SK-N-MC (cell line): Measurements from ENCODE around the gene B4GALT4.

Source experiments
- EZH2 ChIP-seq: fragments of 200-600 bp; sonication (generic); IDR thresholded peaks from one replicate; pipeline ENCODE4 v1.6.1; 2017; ENCODE audit warnings: antibody characterized with exemption
- POLR2AphosphoS5 ChIP-seq: IDR thresholded peaks from 2 replicates; pipeline ENCODE4 v1.6.1; 2012; ENCODE audit warnings: mild to moderate bottlenecking, low read depth, low read length, borderline replicate concordance

DNA sequence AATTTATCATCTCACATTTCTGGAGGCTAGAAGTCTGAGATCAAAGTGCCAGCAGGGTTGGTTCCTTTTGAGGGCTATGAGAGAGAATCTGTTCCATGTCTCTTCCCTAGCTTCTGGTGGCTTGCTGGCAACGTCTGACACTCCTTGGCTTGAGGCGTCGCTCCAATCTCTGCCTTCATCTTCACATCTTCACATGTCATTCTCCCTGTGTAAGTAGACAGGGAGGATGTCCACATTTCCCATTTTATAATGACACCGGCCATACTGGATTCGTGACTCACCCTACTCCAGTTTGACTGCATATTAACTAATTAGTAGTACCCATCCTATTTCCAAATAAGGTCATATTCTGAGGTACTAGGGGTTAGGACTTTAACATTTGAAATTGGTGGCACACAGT lies 36.0 kb upstream of the B4GALT4 start:
- no peak for TF ChIP-seq EZH2
- no peak for TF ChIP-seq POLR2AphosphoS5
